Ovary (tissue), 9 donors: Measurements from ENCODE around the gene NDUFV2. TPM values are rescaled to one million over a fixed set of nuclear protein-coding genes. Genes with fewer than 3 reads are reported as not detected.

Experiments used
- DNase-seq, 5 donors: peaks; one replicate each; pipeline ENCODE4 v3.0.0-alpha.2; 2019 to 2020
- H3K27ac ChIP-seq, 2 donors: fragments of 200-600 bp; one replicate each; pipeline versions ENCODE4 v1.5.1 to v1.8.0; 2019 to 2022
- H3K27me3 ChIP-seq: fragments of 200-600 bp; one replicate; pipeline ENCODE4 v1.8.0; 2022
- H3K36me3 ChIP-seq: fragments of 200-600 bp; sonication (generic); one replicate; pipeline ENCODE4 v1.5.1; 2019
- H3K4me1 ChIP-seq: one replicate; pipeline ENCODE4 v1.8.1; 2013; ENCODE audit warnings: mild to moderate bottlenecking, moderate library complexity; ENCODE audit not compliant: insufficient read depth
- H3K4me3 ChIP-seq: fragments of 200-600 bp; sonication (generic); one replicate; pipeline ENCODE4 v1.5.1; 2017
- H3K9me3 ChIP-seq, 2 donors: fragments of 200-600 bp in 1 of 2; sonication (generic) in 1 of 2; one replicate each; pipeline versions ENCODE4 v1.5.1 to v1.8.1; 2013 to 2019; ENCODE audit warnings: mild to moderate bottlenecking in 1 of 2, moderate library complexity in 1 of 2
- CTCF ChIP-seq, 3 donors: fragments of 450-650 bp in 2 of 3; fragments of 200-600 bp in 1 of 3; IDR thresholded peaks; one replicate each; pipeline versions ENCODE4 v1.5.1 to v1.8.0; 2016 to 2022; ENCODE audit warnings: antibody characterized with exemption in 3 of 3, mild to moderate bottlenecking in 1 of 3
- EP300 ChIP-seq: sonication (generic); formaldehyde crosslinking; IDR thresholded peaks from one replicate; pipeline ENCODE4 v1.6.1; 2017; ENCODE audit warnings: antibody characterized with exemption
- POLR2A ChIP-seq: fragments of 450-650 bp; IDR thresholded peaks from one replicate; pipeline ENCODE4 v1.6.1; 2017; ENCODE audit warnings: antibody characterized with exemption, mild to moderate bottlenecking, moderate library complexity
- WGBS, 3 donors: extraction: QIAGEN DNeasy Blood & Tissue Kit in 1 of 3; methylation state at CpG; one replicate each; pipeline versions ENCODE4 v1.1.5 to v1.1.7; 2013 to 2017; 5-methylcytosine and 5-hydroxymethylcytosine counted together
- intact Hi-C, 4 donors: fragments of 100-400 bp; cut with DNase I; formaldehyde crosslinking; loops; one replicate each; pipeline versions ENCODE4 v1.11.0 to v1.15.1; 2022 to 2023
- polyA plus RNA-seq, 2 donors: library from polyadenylated mRNA; stranded (reverse); fragments of 200-250 nt in 1 of 2; fragments of 350-450 nt in 1 of 2; fragmentation: Illumina TruSeq in 1 of 2; extraction: RNeasy Lipid Tissue Mini Kit (QIAGEN cat#74804) in 1 of 2; gene quantifications; one replicate each; pipeline ENCODE4 v1.2.3, GENCODE V29; 2013 to 2014
- total RNA-seq, 7 donors: library from RNA; depleted of rRNA in 2 of 7; stranded (reverse); fragments of >200 nt in 2 of 7; fragmentation: NEBNext Ultra II Directional in 3 of 7; extraction: Animal tissue kit (Norgen Biotek cat#: 25700) in 3 of 7; gene quantifications; one replicate each; pipeline versions ENCODE4 v1.1.0 to v1.2.4, GENCODE V29; 2016 to 2023
- donor health status: DM: no; HTN: no; CAD: no; lungs with moderate emphysema.
- donor health status: DM: no; HTN: no; CAD: no.
- donor health status: Bipolar disorder and iron deficiency.
- donor health status: DM: yes; HTN: yes; CAD: no.
- donor health status: DM: no; HTN: no; CAD: no.
- donor health status: DM: yes; HTN: yes; CAD: no.

The NDUFV2 gene
- total and polyA plus RNA-seq, 9 donors: 59.7 to 135 (median 76.6) TPM

- Histone ChIP-seq H3K27ac (no peak overlapping the region), H3K36me3 (no peaks in the 10 kb centered on the region), H3K27me3 (no peaks in the 10 kb centered on the region), H3K4me1 (no peaks in the 10 kb centered on the region), H3K4me3 (no peak overlapping the region), H3K9me3 (no peaks in the 10 kb centered on the region)
- 54 to 63% (median 61%) methylated on average over 2 of the region's 2 CpGs for WGBS, 3 donors
- no peak for TF ChIP-seq EP300
- no peak for TF ChIP-seq CTCF (IDR thresholded peaks at IDR 0.05)
- TF ChIP-seq POLR2A: no peak
- intact Hi-C loops: no loop called here
- DNase-seq: no peak
These were observed 28.3 kb downstream of the NDUFV2 start for GRCh38 chr18:9130806-9131205.

DNA sequence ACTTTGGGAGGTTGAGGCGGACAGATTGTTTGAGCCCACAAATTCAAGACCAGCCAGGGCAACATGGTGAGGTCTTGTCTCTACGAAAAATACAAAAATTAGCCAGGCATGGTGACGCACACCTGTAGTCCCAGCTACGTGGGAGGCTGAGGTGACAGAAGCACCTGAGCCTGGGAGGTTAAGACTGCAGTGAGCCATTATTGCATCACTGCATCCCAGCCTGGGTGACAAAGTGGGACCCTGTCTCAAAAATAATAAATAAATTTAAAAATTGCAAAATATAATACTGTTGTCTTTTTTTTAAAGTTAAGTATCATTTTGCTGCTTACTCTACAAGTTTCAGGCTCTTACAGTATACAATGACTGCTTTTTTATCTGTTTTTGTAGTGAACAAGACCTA, 30.1 kb downstream of the NDUFV2 start:
- DNase-seq: no peak
- H3K9me3 ChIP-seq: no peaks in the 10 kb centered on the region
- intact Hi-C loops: no loop called here
- no peak overlapping the region for H3K4me3 ChIP-seq
- no peaks in the 10 kb centered on the region for H3K36me3 ChIP-seq
- no peak for TF ChIP-seq EP300
- TF ChIP-seq POLR2A: no peak
- no peak for TF ChIP-seq CTCF (IDR thresholded peaks at IDR 0.05)
- no peak overlapping the region for H3K27ac ChIP-seq
- H3K27me3 ChIP-seq: no peaks in the 10 kb centered on the region
- H3K4me1 ChIP-seq: no peaks in the 10 kb centered on the region
- WGBS, 3 donors: 95 to 99% (median 98%) methylated on average over 4 of the region's 4 CpGs

DNA sequence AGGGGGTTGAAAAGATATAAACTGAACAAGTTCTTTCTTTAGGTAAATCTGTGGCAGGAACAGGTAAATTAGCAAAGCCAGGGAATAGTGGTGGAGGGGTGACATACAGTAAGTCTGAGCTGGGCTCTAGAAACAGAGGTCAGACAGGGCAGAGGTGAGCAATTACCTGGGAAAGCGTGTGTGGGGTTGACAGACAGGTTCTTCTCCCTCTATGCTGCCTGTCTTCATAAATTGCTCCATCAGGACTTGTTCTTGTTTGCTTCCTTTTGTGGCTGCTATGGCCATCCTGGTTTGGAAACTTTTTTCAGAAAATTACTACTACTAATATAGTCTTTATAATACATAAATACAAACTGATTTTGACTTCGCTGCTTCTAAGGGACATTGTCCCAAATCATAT, 30.7 kb downstream of the NDUFV2 start:
- H3K27ac ChIP-seq: no peak overlapping the region
- intact Hi-C loops: no loop called here
- no peaks in the 10 kb centered on the region for H3K36me3 ChIP-seq
- DNase-seq: no peak
- no peak overlapping the region for H3K4me3 ChIP-seq
- no peaks in the 10 kb centered on the region for H3K9me3 ChIP-seq
- WGBS, 3 donors: 93 to 96% (median 95%) methylated on average over 2 of the region's 2 CpGs
- no peak for TF ChIP-seq EP300
- TF ChIP-seq POLR2A: no peak
- TF ChIP-seq CTCF (IDR thresholded peaks at IDR 0.05): no peak
- no peaks in the 10 kb centered on the region for H3K27me3 ChIP-seq
- H3K4me1 ChIP-seq: no peaks in the 10 kb centered on the region

DNA sequence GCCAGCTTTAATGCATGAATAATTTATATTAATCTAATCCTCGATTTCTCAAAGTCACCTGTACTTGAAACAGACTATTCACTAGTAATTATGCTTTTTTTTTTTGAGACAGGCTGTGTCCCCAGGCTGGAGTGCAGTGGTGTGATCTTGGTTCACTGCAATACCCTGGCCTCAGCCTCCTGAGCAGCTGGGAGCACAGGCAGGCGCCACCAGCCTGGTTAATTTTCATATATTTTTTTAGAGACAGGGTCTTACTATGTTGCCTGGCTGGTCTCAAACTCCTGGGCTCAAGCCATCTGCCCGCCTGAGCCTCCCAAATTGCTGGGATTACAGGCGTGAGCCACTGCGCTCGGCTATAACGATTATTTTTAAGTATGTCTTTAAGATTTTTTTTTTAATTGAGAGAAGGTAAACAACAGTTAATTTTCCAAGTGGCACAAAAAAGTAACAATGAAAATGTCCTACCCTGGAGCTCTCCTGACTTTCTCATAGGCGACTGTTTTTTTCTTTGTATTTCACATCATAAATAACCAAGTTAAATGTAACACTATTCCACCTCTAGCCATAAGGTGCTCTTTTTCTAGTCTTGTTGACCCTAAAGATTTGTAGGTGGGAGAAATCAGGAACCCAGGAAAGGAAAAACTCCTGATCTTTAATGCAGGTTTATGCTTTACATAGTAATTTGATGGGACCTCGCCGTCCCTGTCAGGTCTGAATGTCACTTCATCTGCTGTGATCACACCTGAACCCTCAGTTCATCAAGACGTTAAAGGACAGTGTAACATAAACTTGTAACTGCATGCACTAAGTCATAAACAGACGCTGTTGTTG, 32.8 kb downstream of the NDUFV2 start:
- H3K36me3 ChIP-seq: no peaks in the 10 kb centered on the region
- intact Hi-C loops: loop anchor here in 1 of 4 donors (5.0 kb wide), 1 partner anchor 33 kb away; the partner anchor contains the start of gene NDUFV2
- H3K27ac ChIP-seq: peak overlapping the region; percentile 99
- H3K4me1 ChIP-seq: no peaks in the 10 kb centered on the region
- H3K4me3 ChIP-seq: peak overlapping the region; percentile 91
- H3K27me3 ChIP-seq: no peaks in the 10 kb centered on the region
- TF ChIP-seq POLR2A: no peak
- no peak for TF ChIP-seq CTCF (IDR thresholded peaks at IDR 0.05)
- TF ChIP-seq EP300: no peak
- WGBS, 3 donors: 55 to 65% (median 57%) methylated on average over 12 of the region's 12 CpGs
- no peaks in the 10 kb centered on the region for H3K9me3 ChIP-seq
- no peak for DNase-seq
